DMS 273 treated with DMSO at 0.1 percent for 48 hours (cell line): ENCODE data around the gene FRG2B.
"Not testable (repeated sequence)": the region's sequence is repeated elsewhere in the genome, so short reads cannot be mapped to it uniquely, and the experiment has no call there.

Experiments
- DNase-seq: peaks from one replicate; lab custom pipeline; 2025; lab: John Stamatoyannopoulos, UW

FRG2B gene

GRCh38 chr10:133599869-133600268 is 26.7 kb downstream of the FRG2B start:
- not testable (repeated sequence) for DNase-seq

DNA sequence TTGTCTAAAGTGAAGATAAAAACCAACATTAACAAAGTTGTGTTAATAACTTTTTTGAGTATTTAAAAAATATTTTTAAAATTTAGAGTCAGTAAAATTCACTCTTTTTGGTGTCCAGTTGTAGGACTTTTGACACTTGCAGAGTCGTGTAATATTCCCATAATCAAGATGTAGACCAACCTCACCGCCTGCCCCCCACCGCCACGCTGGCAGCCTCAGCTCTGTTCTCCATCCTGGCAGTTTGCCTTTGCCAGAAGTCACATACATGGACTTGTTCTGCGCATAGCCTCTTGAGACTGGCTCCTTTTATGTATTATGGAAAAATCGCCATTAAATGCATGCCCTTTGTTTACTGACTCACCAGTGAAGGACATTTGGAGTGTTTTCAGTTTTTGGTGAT is 33.9 kb downstream of the FRG2B start:
- no peak for DNase-seq

- no peak for DNase-seq
Observed at GRCh38 chr10:133590970-133591359, 35.6 kb downstream of the FRG2B start.

GRCh38 chr10:133590226-133590969 is 36.2 kb downstream of the FRG2B start:
- no peak for DNase-seq

DNA sequence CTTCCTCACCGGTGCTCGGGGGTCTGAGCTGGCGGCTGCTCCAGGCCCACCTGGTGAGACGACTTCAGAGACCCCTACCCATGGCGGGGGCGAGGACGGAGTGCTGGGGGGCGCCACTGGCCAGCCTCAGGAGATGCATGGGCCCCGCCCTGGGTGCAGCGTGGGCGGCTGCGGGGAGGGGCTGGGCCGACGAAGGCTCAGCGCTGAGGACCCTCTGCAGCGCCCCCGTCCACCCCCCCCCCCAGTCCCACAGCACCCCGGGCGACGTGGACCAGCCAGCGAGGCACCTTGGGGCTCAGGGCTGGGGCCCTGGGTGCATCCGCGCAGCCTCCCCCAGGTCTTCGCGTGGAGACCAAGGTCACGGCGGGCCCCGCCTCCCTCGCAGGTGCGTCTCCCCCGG is 49.6 kb downstream of the FRG2B start:
- DNase-seq: not testable (repeated sequence)
